Measurements from ENCODE around the gene MMP2. TPM values are rescaled to one million over a fixed set of nuclear protein-coding genes. Genes with fewer than 3 reads are reported as not detected.

Gene MMP2
- polyA plus RNA-seq, 4 donors, result 219 to 369 (median 312) TPM

Other genes with a start within 250 kb of the MMP2 start
- 1 to 10 TPM; 4.7 to 7.0 (median 6.6) TPM for gene IRX6, start 155.0 kb upstream of the MMP2 start, polyA plus RNA-seq (ENCODE audit: insufficient read length in 4 of 4)
- 10 to 100 TPM in 2 of 4 donors, 1 to 10 TPM in 2; 8.3 to 10.1 (median 9.6) TPM for gene LPCAT2, start 29.9 kb downstream of the MMP2 start, polyA plus RNA-seq (ENCODE audit: insufficient read length in 4 of 4)
- under 1 TPM; 0.17 to 0.25 (median 0.19) TPM for gene CAPNS2, start 87.5 kb downstream of the MMP2 start, polyA plus RNA-seq (ENCODE audit: insufficient read length in 4 of 4)
- gene SLC6A2, start 176.8 kb downstream of the MMP2 start, polyA plus RNA-seq (ENCODE audit: insufficient read length in 4 of 4), result under 1 TPM; 0.10 to 0.48 (median 0.16) TPM